ENCODE measurements around the gene NT5DC4.

DNA sequence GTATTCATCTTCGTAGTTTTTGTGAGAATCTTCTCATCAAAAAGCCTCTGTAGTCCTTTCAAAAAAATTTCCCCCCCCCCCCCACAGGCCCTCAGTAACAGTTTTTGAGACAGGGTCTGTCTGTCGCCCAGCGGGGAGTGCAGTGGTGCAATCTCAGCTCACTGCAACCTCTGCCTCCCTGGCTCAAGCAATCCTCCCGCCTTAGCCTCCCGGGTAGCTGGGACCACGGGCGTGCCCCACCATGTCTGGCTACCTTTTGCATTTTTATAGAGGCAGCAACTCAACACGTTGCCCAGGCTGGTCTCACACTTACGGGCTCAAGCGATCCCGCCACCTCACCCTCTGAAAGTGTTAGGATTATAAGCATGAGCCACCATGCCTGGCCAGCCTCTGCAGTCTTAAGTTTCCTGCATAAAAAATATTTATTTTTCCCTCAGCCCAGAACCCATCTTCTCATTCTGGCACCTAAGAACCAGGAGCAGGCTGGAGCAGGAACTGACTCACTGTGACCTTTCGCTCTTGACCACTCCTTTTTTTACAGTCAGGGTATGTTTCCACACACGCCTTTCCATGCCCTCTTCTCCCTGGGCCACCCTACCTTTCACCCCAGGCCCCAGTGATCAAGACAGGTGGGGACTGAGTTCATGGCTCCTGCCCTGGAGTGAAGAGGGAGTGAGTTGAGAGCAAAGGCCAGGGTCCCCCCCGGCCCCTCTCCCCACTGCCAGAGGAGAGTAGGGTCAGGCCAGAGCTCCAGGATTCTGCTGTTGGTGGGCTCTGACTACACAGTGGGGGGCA is 32.5 kb upstream of the NT5DC4 start:
- TF ChIP-seq CTCF (IDR thresholded peaks at IDR 0.05) (no peak), EP300 (IDR thresholded peaks at IDR 0.05) (no peak), POLR2AphosphoS5 (IDR thresholded peaks at IDR 0.05) (no peak)
